Stimulated activated CD8-positive, alpha-beta memory T cell treated with anti-CD3 and anti-CD28 coated beads, Interleukin-4, amount 100 ng/mL, for 48 hours (primary cell): ENCODE results near the gene CHCHD6.

Experiments used
- DNase-seq: peaks from one replicate; pipeline ENCODE4 v3.0.0-alpha.2; 2020

CHCHD6 gene

DNA sequence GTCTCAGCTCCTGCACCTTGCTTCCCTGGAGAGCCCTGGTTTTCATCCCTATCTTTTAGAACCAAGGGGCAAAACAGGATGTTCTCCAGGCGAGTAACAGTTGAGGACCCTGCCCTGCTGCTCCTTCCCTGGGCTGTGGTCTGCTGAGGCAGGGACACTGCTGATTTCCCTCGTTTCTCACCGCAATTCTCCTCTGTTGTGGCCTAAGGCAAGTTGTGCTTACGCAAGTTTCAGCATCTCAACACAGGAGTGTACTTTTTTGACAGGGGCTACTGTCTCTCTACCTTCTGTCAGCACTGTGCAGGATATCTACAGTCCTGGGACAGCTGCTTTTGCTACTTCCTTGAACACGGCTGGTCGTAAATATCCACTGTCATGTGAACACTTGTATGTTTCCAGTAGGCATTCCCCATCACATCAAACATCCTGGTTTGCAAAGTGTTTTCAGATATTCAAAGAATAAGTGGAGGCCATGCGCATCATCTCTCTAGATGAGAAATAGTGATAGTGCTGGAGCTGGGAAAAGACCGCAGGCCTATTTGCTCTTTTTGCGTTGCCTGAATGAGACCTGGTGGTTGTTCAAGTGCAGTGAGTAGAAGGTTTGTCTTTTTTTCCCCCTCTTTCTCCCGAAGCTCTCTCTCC, 168.8 kb downstream of the CHCHD6 start:
- no peak for DNase-seq

DNA sequence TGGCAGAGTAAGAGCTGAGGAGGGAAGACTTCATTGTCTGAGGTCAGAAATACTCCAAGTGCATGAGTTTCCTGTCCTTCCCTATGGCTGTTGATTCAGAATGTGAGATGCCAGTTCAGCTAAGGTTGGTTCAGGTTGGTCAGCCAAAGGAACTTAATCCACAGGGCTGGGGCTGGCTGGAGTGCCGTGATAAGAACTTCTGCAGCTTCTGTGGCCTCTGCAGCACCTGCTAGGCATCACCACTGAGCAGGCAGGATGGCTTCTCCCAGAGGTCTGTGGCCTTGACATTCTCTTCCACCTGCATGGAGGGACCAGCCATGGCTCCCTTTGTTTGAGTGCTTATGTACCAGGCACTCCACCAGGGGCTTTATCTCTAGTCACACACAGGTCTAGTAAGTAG, 169.4 kb downstream of the CHCHD6 start:
- DNase-seq = no peak

DNA sequence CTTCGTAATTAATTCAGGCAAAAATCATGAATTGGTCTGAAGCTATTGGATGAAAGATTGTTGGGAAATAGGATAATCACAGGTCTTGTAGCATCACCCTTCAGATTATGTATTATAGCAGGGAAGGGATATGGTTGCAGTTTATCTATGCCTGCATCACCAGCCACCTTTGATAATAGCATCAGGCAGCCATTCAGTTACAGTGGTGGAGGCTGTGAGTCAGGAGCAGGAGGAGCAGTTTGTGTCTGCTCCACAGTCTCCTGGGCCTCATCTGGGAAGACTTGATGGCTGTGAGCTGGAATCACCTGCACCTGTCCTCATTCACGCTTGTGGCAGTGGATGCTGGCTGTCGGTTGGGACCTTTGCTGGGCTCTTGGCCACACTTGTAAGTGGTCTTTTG, 174.6 kb downstream of the CHCHD6 start:
- no peak for DNase-seq

DNA sequence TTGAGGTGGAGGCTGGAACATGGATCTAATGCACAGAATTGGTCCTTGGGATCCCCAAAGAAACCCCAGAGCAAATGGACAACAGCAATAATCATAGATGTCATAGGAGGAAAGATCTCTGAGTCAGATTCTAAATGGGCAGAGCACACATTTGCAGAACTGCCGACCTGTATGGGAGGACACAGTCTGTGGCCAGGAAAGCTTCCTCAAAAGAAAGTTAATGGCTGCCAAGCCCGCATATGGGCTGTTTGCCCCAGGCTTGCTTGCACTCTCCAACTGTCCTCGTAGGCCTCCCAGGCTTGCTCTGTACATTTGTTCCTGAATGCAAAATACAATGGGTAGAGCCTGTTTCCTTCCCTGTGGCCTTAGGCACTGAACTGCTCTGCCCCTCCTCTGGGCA, 176.9 kb downstream of the CHCHD6 start:
- DNase-seq = no peak

DNA sequence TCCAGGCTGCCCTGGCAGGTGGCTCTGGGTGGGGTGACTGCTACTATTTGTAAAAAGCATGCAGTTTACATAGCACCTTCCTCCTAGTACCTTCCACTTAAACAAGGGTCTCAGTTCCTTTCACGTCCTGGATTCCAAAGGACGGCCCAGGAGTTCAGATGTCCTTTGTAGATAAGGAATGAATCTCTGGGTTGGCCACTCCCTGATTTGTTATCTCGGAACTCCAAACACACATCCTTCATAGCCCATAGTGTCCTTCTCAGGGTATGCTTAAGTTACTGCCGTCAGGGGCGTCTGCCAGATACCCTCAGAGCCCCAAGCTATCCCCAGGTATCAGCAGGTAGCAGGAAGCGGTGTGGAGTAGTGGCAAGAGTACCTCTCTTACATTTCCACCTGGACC, 177.8 kb downstream of the CHCHD6 start:
- no peak for DNase-seq

DNA sequence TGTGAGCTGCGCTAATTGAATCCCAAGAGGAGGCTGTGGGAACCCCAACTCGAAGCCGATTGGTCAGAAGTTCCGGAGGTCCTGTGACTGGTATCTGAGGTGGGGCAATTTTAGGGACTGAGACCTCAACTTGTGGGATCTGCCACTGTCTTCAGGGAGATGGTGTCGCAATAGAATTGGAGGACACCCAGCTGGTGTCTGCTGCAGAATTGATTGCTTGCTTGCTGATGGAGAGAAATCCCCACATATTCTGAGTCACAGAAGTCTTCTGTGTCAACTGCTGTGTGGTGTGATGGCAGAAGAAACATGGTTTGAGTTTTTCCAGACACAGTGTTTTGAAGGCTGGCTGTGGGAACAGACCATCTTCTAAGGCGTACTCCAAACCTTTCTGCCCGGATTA, 179.2 kb downstream of the CHCHD6 start:
- DNase-seq = no peak

DNA sequence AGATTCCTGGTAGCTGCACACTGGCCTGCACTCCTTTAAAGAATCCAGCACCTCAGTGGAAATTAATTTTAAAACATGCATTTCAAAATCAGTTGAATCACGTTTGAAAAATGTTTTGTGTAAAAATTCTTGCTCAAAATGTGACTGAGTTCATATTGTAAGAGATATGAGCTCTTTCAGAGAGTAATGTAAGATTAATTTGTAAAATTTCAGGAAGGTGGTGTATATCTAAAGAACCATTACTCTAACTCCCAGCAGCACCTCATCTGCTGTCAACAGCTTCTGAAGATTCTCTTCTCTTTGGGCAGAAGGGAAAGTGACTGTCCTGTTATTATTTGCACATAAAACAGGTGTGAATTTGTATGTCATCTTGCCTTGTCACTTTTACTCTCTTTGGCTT, 181.4 kb downstream of the CHCHD6 start:
- no peak for DNase-seq

DNA sequence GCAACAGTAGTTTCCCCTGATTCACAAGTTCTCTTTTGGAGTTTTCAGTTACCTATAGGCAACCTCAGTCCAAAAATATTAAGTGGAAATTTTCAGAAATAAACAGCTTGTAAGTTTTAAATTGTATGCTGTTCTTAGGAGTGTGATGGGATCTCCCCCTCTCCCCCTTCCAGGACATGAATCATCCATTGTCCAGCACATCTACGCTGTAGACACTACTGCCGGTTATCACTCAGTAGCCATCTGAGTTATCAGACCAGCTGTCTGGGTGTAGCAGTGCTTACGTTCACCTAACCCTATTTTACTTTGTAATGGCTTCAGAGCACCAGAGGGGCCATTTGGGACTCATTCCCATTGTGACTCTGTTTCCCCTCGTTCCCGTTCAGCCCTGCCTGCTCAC, 182.2 kb downstream of the CHCHD6 start:
- no peak for DNase-seq

DNA sequence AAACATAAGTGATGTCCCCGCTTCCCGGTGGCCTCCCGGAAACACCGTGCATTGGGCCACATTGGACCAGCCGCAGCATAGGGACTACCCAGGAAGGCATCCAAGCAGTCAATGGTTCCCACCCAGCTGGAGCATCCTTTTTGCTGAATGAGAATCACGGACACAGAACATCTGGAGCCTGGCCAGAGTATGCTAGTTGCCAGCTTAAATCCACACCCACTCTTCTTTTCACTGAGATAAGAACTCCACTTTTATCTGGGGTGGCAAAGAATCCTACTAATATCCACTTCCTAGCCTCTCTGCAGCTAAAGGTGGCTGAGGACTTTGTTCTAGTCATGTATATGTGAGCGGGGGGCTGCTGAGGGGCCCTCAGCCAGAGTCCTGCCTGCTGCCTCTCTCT, 183.6 kb downstream of the CHCHD6 start:
- DNase-seq = no peak

DNA sequence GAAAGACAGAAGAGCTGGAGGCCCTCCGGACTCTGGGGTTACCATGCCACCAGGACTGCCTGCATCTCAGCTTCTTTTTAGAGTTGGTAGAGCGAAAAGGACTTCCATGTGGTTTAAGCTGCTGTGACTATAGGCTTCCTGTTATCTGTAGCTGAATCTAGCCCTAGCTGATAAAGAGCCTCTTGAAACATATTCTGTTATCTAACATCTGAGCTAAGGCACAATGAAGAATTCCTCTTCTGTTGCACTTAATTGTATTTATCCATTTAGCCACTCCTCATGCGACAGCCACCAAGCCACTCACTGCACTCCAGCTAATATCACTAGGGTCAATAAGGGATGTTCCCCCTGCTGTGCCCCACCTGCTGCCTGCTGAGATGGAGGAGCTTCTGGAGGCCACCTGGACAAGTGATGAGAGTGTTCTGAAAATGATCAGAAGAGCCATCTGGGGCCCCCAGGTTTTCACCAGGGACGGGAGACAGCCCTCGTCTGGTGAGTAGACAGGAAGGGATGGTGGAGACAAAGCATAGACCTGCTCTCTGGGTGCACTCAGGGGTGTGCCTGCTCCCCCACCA, 184.2 kb downstream of the CHCHD6 start:
- no peak for DNase-seq

DNA sequence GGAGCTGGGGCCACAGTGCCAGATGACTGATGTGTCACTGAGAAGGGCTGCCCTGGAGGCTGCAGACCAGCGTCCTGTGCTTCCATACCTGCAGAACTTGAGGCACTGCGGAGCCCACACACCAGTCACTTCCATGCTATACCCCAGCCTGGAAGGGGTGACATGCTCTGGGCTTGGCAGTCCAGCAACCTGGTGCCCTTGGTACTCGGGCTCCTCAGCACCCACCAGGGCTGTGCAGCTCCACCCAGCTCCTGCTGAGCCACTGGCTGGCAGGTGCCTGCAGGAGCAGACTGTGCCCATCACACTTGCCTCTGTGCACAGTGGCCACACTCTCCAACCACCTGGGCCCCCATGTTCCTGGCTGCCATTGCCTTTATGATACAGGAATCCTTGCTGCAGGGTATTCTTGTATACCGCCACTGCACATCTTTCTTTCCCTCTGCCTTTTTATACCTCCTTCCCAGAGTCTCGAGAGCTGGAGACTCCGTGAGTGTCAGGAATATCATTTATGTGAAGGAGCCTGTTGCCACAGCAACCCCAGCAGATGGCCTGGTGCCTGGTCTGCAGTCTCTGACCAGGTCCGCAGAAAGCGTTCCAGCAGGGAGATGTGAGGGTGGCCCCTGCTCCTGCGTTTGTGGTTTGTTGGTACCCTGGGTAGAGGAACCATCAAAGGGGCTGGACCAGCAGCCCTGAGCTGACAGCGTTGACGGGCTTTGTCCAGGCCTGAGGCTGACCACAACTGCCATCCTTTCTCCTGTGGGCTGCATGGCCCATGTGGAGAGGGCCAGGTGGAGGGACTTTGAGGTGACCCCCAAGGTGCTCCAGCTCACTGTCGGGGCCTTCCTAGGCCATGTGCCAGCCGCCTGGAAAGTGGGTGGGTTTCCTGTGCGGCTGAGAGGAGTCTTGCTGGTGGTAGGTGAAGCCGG, 185.5 kb downstream of the CHCHD6 start:
- no peak for DNase-seq

DNA sequence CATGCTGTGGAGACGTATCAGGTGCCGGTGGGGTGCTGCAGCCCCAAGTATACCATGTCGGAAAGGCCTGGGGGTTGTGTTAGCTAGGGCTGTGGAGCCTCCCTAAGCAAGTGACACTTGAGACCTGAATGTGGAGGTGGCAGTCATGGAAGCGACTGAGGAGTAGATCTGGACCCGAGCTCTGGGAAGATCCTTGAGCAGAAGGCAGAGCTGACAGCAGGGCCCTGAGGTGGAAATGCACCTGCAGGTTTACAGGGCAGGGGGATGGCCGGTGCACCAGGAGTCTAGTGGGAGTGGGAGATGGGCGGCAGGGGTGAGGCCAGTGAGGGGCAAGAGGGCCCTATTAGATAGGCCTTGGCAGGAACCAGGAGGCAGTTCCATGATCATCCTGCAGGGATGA, 187.1 kb downstream of the CHCHD6 start:
- DNase-seq = no peak

DNA sequence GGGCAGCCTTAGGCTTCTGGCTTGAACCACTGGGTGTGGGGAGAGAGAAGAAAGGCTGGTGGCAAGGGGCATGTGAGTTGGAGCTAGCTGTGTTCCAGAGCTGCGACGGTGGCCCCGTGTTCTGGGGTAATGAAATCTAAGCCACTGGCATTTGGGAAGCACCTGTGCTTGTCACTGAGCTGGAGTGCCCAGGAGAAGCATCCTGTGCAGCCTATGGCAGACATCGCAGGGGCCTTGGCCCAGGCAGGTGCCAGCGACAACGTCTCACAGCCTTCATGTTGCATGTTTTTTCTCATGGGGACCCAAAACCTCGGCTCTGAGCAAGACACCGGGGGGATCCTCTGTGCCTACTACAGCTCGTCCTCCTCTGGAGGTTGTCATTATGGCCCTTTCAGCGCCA, 187.8 kb downstream of the CHCHD6 start:
- no peak for DNase-seq

DNA sequence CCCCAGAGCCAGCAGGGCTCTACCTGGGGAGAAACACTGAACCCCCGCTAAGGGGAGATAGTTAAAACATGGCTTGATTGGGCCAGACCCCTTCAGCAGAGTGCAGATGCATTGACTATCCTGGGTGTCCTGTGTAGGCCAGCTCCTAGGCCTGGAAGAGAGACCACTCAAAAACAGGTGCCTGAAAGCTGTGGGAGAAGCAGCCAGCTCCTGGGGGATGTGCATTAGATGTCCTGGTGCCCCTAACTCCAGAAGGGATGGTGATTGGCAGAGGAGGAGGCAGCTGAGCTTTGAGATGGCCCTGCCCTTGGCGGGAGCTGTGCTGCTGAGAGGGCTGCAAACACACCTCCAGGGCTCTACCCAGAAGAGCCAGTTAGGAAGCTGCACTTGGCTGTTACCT, 189.6 kb downstream of the CHCHD6 start:
- no peak for DNase-seq

DNA sequence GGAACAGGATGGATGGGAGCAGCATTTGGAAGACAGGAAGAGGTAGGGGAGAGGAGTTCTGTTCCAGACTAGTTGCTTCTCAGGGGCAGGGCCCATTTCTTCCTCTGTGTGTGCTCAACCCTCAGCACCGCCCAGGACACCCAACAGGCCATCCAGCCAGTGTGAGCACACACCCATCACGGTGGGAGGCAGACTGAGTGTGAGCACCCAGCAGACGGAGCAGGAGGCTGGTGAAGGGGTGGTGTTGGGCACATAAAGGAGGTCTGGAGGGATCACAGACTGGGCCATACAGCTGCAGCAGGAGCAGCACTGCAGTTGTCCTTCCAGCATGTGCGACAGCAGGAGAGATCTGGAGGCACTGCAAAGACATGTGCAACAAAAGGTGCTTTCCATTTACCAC, 190.4 kb downstream of the CHCHD6 start:
- DNase-seq = no peak

DNA sequence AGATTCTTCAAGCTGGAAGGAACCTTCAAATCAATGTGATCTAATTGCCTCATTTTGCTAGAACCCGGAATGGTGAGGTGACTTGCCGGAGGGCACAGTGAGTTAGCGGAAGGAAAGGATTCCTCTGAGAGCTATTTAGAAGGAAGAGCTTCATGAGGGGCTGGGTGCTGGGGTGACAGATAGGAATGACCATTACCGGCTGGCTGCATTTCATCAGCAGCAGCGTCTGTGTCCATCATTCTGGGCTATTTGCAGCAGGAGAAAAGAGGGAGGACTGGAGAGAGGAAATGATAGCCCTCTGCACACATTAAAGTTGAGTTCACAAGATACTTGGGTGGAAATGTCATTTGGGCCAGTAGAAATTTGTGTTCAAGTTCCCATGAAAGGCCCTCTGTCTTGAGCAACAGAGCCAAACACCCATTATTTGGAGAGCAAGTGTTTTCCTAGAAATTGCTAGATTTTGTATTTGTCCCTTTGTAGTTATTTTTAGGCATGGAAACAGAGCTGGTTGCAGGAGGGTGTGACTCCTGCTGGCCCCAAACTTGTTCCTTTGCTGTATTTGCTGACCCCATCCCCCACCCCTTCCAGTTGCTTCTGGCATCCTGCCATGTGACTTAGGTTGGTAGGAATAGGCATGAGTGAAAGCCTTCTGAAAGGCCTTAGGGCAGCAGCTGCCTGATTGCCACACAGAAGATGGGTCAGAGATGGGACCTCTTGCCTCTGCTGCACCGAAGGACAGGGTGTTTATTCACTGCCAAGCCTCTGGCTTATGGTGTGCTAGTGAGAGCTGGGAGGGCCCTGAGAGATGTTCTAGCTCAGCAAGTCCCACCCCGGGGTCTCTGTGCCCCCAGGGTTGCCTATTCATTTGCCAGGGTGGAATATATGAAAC, 191.4 kb downstream of the CHCHD6 start:
- DNase-seq = no peak

DNA sequence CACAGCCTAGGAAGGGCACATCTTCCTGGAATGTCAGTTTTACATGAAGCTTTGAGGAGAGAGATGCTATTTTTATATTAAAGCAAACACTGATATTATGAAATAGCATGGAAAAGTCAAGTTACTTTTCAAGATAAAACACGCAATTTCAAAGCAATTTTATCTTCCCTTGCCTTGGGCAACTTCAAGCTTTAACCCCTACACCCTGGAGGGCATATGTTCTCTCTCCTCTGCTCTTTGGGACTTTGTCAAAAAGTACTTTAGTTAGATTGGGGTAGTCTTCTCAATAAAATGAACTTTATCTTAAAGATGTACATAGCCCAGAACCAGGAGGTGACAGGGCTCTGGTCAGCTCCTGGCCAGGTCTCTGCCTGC, 192.0 kb downstream of the CHCHD6 start:
- DNase-seq = no peak

DNA sequence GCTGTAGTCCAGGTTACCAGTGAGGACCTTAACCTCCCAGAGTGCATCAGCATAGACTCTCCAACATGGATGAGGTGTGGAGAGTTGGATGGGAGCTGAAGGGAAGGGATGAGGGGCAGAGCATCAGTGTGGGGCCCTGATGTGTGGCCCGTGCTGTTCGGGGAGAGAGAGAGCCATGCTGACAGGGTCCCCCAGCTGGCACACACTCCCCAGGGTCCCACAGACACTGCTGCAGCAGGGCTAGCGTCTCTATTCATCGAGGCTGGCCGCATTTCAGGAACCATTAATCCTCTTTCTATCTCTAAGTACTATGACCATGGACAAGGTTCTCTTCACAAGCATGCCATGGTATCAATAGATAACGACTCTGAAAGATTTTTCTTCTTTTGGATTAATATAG, 192.9 kb downstream of the CHCHD6 start:
- no peak for DNase-seq

DNA sequence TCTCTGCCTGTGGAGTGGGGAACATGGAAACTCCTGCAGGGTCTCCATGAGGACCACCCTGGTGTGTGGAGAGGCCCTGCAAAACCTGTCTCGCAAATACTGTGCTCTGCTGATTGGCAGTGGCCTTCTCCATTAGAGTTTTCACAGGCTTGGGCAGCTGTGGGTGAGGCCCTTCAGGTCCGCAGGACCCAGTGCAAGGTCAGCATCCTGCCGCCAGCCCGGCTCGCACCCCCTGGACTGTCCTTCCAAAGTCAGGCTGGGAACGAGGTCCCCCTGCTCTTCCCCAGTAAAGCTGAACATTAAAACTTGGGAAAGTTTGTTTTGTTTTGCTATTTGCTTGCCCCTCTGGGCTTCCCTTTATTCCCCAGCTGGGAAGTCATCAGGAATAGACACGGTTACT, 193.9 kb downstream of the CHCHD6 start:
- no peak for DNase-seq

DNA sequence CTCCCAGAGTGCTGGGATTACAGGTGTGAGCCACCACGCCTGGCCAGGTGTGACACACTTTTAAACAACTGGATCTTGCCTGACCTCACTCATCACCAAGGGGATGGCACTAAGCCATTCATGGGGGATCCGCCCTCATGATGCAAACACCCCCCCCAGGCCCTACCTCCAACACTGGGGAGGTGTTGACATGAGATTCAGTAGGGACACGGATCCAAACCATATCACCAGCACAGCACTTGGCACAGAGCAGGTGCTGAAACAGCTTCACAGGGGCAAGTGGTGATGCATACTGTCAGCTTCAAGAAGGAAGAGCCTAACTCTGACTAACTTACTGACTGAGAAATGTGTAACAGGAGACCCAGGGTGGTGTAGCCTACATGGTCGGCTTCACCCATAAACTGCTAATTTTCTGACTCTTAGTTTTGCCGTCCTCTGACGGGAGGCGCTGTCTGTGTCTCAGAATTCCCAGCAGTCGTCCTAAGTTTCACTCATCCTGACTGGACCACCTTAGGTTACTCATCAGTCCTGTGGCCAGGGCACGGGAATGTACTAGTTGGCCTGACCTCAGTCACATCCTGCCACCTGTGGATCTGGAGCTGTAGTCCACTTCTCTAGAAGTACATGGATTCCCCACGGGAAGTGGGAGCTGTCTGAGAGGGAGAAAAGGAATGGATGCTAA, 197.0 kb downstream of the CHCHD6 start:
- no peak for DNase-seq

DNA sequence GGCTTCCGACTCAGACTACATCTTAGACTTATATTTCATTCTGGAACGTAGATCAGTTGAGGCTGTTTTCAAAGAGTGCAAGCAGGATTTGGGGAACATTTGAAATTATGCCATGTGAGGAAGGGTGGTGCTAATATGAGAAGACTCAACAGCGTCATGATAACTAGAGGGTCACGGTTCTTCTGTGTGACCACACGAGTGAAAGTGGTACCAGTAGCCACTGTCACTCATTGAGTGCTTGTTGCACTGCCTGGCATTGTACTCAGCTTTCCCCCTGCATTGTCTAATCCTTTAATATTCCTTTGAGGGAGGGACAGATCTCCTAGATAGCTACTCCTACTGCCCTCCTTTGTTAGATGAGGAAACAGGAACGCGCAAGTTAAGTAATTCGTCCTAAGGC, 197.6 kb downstream of the CHCHD6 start:
- no peak for DNase-seq

DNA sequence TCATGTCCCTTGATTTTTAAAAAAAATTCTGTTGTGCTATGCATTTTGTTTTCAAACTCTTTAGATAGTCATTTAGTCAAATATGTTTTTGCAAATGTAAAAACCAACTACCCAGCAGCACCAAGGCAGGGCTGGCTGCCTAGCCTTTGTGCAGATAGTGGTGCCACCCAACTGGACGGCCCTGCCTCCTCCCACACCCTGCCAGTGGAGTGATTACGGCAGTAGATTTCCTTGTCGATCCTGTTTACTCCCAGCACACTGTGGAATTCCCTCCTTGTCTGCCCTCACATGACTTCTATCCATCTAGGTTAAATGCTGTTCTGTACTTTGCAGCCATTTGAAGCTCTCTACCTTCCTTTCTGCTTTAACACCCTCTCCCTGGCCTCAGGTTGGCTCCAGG, 199.5 kb downstream of the CHCHD6 start:
- no peak for DNase-seq

DNA sequence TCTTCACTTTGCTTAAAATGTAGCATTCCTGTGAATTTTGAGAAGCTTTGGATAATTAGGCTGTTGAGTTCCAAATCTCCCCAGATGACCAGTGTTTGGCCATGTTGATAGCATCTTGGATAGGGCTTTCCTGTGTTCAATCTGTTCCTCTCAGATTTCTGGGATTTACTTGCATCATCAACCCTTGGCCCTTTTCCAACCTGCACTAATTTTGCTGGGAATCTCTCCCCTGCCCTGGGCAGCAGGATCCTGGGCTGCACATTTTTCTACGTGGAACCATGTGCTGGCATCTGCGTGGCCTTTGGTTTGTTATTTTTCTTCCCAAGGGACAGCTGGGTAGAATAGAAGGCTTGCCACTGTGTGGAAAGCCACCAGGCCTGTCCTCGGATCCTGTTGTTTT, 203.5 kb downstream of the CHCHD6 start:
- DNase-seq = no peak
